ENCODE measurements around the gene ACSF2.

The ACSF2 gene

GRCh38 chr17:50467855-50468303 lies 41.9 kb downstream of the ACSF2 start:
- TF ChIP-seq CEBPB (IDR thresholded peaks at IDR 0.05) (no peak), NFIC (IDR thresholded peaks at IDR 0.05) (no peak), REST (IDR thresholded peaks at IDR 0.05; ENCODE audit: low read depth) (no peak), FOXM1 (IDR thresholded peaks at IDR 0.05; ENCODE audit: borderline replicate concordance, low read depth) (no peak), YY1 (IDR thresholded peaks at IDR 0.05; ENCODE audit: low read depth) (no peak), ZBTB7A (IDR thresholded peaks at IDR 0.05; ENCODE audit: low read depth) (no peak), TEAD4 (IDR thresholded peaks at IDR 0.05) (no peak)

- TF ChIP-seq FOXM1 (IDR thresholded peaks at IDR 0.05; ENCODE audit: borderline replicate concordance, low read depth) (no peak), TCF12 (IDR thresholded peaks at IDR 0.05; ENCODE audit: low read depth) (no peak), REST (IDR thresholded peaks at IDR 0.05; ENCODE audit: low read depth) (no peak), CREB1 (IDR thresholded peaks at IDR 0.05; ENCODE audit: low read depth) (no peak), CEBPB (IDR thresholded peaks at IDR 0.05) (no peak), NFIC (IDR thresholded peaks at IDR 0.05) (no peak), EGR1 (IDR thresholded peaks at IDR 0.05) (no peak), ZBTB7A (IDR thresholded peaks at IDR 0.05; ENCODE audit: low read depth) (no peak), USF1 (IDR thresholded peaks at IDR 0.05) (no peak), RAD21 (IDR thresholded peaks at IDR 0.05; ENCODE audit: low read depth) (no peak), MAX (IDR thresholded peaks at IDR 0.05) (no peak), YY1 (IDR thresholded peaks at IDR 0.05; ENCODE audit: low read depth) (no peak), TEAD4 (IDR thresholded peaks at IDR 0.05) (no peak), TAF1 (IDR thresholded peaks at IDR 0.05; ENCODE audit: low read depth) (no peak), EP300 (IDR thresholded peaks at IDR 0.05; ENCODE audit: borderline replicate concordance) (no peak)
Measured at GRCh38 chr17:50468304-50469207, 42.5 kb downstream of the ACSF2 start, which contains the start of gene CHAD. Gene CHAD, minus strand, starts transcription at chr17:50468880. Its CDS starts 67 bp downstream, at chr17:50468813.

GRCh38 chr17:50469208-50469605 lies 43.2 kb downstream of the ACSF2 start:
- no peak for TF ChIP-seq EGR1 (IDR thresholded peaks at IDR 0.05)
- TF ChIP-seq FOXM1 (IDR thresholded peaks at IDR 0.05; ENCODE audit: borderline replicate concordance, low read depth) = no peak
- TF ChIP-seq ZBTB7A (IDR thresholded peaks at IDR 0.05; ENCODE audit: low read depth) = no peak
- no peak for TF ChIP-seq TAF1 (IDR thresholded peaks at IDR 0.05; ENCODE audit: low read depth)
- TF ChIP-seq TEAD4 (IDR thresholded peaks at IDR 0.05) = no peak
- TF ChIP-seq YY1 (IDR thresholded peaks at IDR 0.05; ENCODE audit: low read depth) = no peak
- no peak for TF ChIP-seq RAD21 (IDR thresholded peaks at IDR 0.05; ENCODE audit: low read depth)
- TF ChIP-seq MAX (IDR thresholded peaks at IDR 0.05) = no peak
- TF ChIP-seq EP300 (IDR thresholded peaks at IDR 0.05; ENCODE audit: borderline replicate concordance) = no peak
- TF ChIP-seq CEBPB (IDR thresholded peaks at IDR 0.05) = no peak
- no peak for TF ChIP-seq CREB1 (IDR thresholded peaks at IDR 0.05; ENCODE audit: low read depth)
- TF ChIP-seq USF1 (IDR thresholded peaks at IDR 0.05) = no peak
- TF ChIP-seq TCF12 (IDR thresholded peaks at IDR 0.05; ENCODE audit: low read depth) = no peak
- no peak for TF ChIP-seq NFIC (IDR thresholded peaks at IDR 0.05)
- TF ChIP-seq REST (IDR thresholded peaks at IDR 0.05; ENCODE audit: low read depth) = no peak
